CD4-positive, CD25-positive, alpha-beta regulatory T cell (primary cell): Measurements from ENCODE around the gene AP5Z1. TPM values are rescaled to one million over a fixed set of nuclear protein-coding genes. Genes with fewer than 3 reads are reported as not detected.
A peak's percentile ranks its signal among the peaks of the same experiment; 100 is the strongest.

Experiments
- ATAC-seq, 2 donors: fragments of 150-1000 bp; cut with Tn5 transposase; one replicate each; pipeline ENCODE4 v1.10.0; 2021; ENCODE audit warnings: low read depth in 2 of 2, moderate number of reproducible peaks in 2 of 2, moderate library complexity in 1 of 2
- DNase-seq, 3 donors: peaks; one replicate each; pipeline versions ENCODE4 v3.0.0 to v3.0.0-alpha.2; 2012 to 2022; ENCODE audit warnings: mixed read lengths in 1 of 3
- H3K27ac ChIP-seq: one replicate; pipeline ENCODE4 v1.7.0; 2013; ENCODE audit warnings: mild to moderate bottlenecking, low read length; ENCODE audit not compliant: insufficient read depth, poor library complexity, severe bottlenecking
- H3K27me3 ChIP-seq: one replicate; pipeline ENCODE4 v1.7.0; 2013; ENCODE audit warnings: low read length; ENCODE audit not compliant: control insufficient read depth, insufficient read depth
- H3K36me3 ChIP-seq: one replicate; pipeline ENCODE4 v1.7.0; 2013; ENCODE audit warnings: mild to moderate bottlenecking, low read length, moderate library complexity; ENCODE audit not compliant: control insufficient read depth, insufficient read depth
- H3K4me1 ChIP-seq: 2 replicates; pipeline ENCODE4 v1.7.0; 2013; ENCODE audit warnings: mild to moderate bottlenecking, low read length; ENCODE audit not compliant: insufficient read depth, control insufficient read depth, poor library complexity, severe bottlenecking
- H3K4me3 ChIP-seq: one replicate; pipeline ENCODE4 v1.7.0; 2013; ENCODE audit warnings: low read depth, mild to moderate bottlenecking, low read length, moderate library complexity
- H3K9me3 ChIP-seq, 2 experiments: 1 replicate in 1 of 2; 2 replicates in 1 of 2; pipeline ENCODE4 v1.7.0; 2013; ENCODE audit warnings: low read length in 2 of 2, mild to moderate bottlenecking in 1 of 2, moderate library complexity in 1 of 2; ENCODE audit not compliant: control insufficient read depth in 2 of 2
- H3K27ac Mint-ChIP-seq, 3 donors: one replicate each; pipeline ENCODE4 v1.8.0; 2020 to 2022; ENCODE audit warnings: mild to moderate bottlenecking in 3 of 3, mixed read lengths in 3 of 3, moderate library complexity in 2 of 3
- H3K27me3 Mint-ChIP-seq: one replicate; pipeline ENCODE4 v1.8.0; 2022; ENCODE audit warnings: mild to moderate bottlenecking, mixed read lengths
- H3K36me3 Mint-ChIP-seq: one replicate; pipeline ENCODE4 v1.8.0; 2020; ENCODE audit warnings: mixed read lengths
- H3K4me1 Mint-ChIP-seq, 4 donors: one replicate each; pipeline ENCODE4 v1.8.0; 2020 to 2022; ENCODE audit warnings: mixed read lengths in 4 of 4, mild to moderate bottlenecking in 1 of 4
- H3K4me3 Mint-ChIP-seq, 4 donors: one replicate each; pipeline ENCODE4 v1.8.0; 2020 to 2022; ENCODE audit warnings: mild to moderate bottlenecking in 4 of 4, mixed read lengths in 4 of 4, moderate library complexity in 3 of 4
- H3K9me3 Mint-ChIP-seq, 7 donors: one replicate each; pipeline ENCODE4 v1.8.0; 2020 to 2022; ENCODE audit warnings: mixed read lengths in 7 of 7, mild to moderate bottlenecking in 3 of 7, moderate library complexity in 2 of 7
- polyA plus RNA-seq, 4 donors: library from polyadenylated mRNA; unstranded; fragments of 300-500 nt; fragmentation: Illumina TruSeq; gene quantifications; one replicate each; pipeline ENCODE4 v1.2.3, GENCODE V29; 2021
- total RNA-seq: library from RNA; stranded (reverse); gene quantifications from one replicate; pipeline ENCODE4 v1.2.3, GENCODE V29; 2022

The AP5Z1 gene
- total and polyA plus RNA-seq, 5 donors from 2014 or later, result 36.3 to 130 (median 47.1) TPM

DNA sequence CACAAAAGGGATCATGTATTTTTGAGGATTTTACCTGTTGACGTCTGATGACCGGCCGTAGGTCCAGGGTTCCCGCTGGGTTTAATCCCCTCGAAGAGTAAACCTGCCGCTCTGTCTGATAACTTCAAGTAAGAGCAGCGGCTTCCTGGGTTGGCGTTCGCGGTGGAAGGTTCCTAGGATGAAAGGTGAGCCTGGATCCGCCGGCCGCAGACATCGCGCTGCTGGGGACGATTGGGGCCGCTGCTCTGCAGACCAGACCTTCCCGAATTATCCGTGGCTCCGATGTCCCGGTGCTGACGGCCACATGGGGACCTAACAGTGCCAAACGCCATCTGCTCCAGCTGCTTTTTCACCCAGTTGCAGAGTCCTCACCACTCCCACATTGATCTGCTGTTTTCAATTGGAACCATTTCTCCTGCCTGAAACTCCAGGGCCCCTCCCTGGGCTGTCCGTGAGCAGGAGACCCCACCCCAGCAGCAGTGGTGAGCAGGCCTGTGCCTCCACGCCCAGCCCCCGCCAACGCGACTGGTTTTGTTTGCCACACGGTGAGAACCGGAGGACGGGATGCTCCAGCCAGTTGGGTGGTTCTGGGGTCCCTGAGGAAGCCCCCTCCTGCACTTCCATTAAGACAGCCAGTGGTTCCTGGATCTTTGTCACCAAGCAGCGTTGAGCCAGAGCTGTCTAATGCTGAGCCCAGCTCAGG is 12.2 kb upstream of the AP5Z1 start:
- no peak for ATAC-seq
- Mint-ChIP-seq H3K36me3 (peaks cover 22% of the 10 kb centered on the region), H3K9me3 (peaks cover 0 to 4% (median 0%) of the 10 kb centered on the region in 7 donors), H3K27me3 (no peaks in the 10 kb centered on the region), H3K4me3 (no peak overlapping the region), H3K27ac (no peak overlapping the region), H3K4me1 (peaks cover 0 to 2% (median 0%) of the 10 kb centered on the region in 4 donors)
- Histone ChIP-seq H3K27me3 (no peaks in the 10 kb centered on the region), H3K36me3 (peaks cover 48% of the 10 kb centered on the region), H3K9me3 (no peaks in the 10 kb centered on the region), H3K27ac (no peak overlapping the region), H3K4me1 (no peaks in the 10 kb centered on the region), H3K4me3 (no peak overlapping the region)
- no peak for DNase-seq

DNA sequence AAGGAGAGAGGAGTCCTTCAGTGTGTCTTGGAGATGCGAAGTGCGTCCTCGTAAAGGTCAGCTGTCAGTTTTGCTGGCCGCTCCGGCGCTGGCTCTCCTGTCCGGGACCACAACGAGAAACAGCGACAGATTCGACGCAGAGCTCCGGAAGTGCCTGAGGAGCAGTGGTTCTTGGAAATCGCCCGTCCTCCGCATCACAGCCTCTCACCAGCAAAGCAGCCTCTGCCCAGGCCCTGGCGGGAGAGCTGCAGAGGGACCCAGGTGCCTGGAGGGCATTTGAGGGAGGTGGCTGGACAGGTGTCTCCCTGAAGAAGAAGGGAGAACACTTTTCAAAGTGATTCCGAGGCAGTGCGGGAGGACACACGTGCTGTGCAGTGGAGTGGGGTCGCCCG is 11.6 kb upstream of the AP5Z1 start:
- H3K27ac Mint-ChIP-seq, result no peak overlapping the region
- peaks cover 0 to 2% (median 0%) of the 10 kb centered on the region in 4 donors for H3K4me1 Mint-ChIP-seq

DNA sequence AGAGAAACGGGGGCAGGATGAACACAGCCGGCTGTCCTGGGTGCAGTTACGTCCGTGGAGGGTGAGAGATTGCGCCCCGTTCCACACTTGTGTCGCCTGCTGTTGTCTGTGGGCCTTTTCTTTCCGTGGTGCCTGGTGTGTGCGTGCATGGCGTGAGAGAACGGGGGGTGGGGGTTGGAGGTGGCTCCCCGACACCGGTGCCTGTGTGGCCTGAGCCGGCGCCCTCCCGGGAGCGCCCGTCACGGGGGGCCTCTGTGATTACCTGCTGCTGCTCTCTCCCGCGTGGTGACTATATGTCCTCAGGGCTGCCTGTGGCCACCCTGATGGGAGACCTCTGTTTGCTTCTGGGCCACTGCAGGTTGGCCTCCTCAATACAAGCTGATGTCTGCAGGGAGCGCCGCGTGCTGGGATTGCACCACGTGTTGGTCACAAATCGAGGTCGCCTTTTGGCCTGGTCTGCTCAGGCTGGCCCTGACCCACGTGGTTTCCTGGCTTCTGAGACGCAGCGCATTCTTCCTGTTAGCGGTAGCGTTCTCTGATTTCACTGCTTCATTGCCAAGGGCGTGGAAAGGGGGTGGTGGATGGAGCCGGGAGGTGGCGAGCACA is 10.9 kb upstream of the AP5Z1 start:
- no peak overlapping the region for H3K27ac ChIP-seq
- no peaks in the 10 kb centered on the region for H3K9me3 ChIP-seq
- peaks cover 40% of the 10 kb centered on the region for H3K36me3 ChIP-seq
- no peaks in the 10 kb centered on the region for H3K27me3 ChIP-seq
- H3K4me3 ChIP-seq, result no peak overlapping the region
- H3K27me3 Mint-ChIP-seq, result no peaks in the 10 kb centered on the region
- peaks cover 0 to 2% (median 0%) of the 10 kb centered on the region in 4 donors for H3K4me1 Mint-ChIP-seq
- peaks cover 20% of the 10 kb centered on the region for H3K36me3 Mint-ChIP-seq
- no peak for DNase-seq
- no peak overlapping the region for H3K27ac Mint-ChIP-seq
- no peak for ATAC-seq
- no peaks in the 10 kb centered on the region for H3K4me1 ChIP-seq
- H3K9me3 Mint-ChIP-seq, result peaks cover 0 to 4% (median 0%) of the 10 kb centered on the region in 7 donors
- peak overlapping the region in 1 of 4 donors; percentile 44 for H3K4me3 Mint-ChIP-seq

More for the DNA sequence above, 11.6 kb upstream of the AP5Z1 start:
- DNase-seq (no peak), ATAC-seq (no peak)
- Histone ChIP-seq H3K9me3 (no peaks in the 10 kb centered on the region), H3K36me3 (peaks cover 43% of the 10 kb centered on the region), H3K27ac (no peak overlapping the region), H3K4me3 (no peak overlapping the region), H3K27me3 (no peaks in the 10 kb centered on the region), H3K4me1 (no peaks in the 10 kb centered on the region)
- peaks cover 20% of the 10 kb centered on the region for H3K36me3 Mint-ChIP-seq
- H3K9me3 Mint-ChIP-seq, result peaks cover 0 to 4% (median 0%) of the 10 kb centered on the region in 7 donors
- H3K4me3 Mint-ChIP-seq, result no peak overlapping the region
- H3K27me3 Mint-ChIP-seq, result no peaks in the 10 kb centered on the region

DNA sequence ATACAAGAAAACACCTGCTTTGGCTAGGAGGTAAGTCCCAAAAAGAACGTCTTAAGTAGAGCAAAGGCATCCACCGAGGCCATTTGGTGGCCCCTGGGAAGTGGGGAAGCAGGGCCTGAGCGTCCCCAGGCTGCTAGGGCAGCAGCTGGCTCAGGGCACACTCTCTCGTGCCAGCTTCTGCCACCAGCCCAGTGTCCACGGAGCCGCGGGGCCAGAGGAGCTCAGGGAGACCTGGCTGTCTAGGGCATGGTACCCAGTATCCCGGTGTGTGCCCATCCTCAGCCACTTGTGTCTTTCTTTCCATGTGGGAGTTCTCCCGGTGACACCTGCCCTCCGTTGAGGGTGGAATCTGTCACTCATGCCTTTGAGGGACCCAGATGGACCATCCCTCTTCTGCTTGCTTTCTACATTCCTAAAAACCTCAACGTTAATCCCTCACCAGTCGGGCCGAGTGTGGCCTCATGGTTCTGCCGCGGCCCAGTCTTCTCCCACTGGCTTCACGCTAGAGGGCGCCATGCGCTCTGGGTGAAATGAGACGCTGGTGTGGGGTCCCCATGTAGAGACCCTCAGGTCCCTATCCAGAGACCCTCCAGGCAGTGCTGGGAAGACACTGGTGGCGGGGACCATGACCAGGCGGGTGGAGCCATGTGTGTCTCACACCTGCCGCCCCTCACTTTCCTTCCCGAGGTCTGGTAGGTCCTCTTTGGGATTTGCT is 9.5 kb upstream of the AP5Z1 start:
- Mint-ChIP-seq H3K27ac (no peak overlapping the region), H3K4me3 (no peak overlapping the region), H3K27me3 (no peaks in the 10 kb centered on the region), H3K9me3 (peaks cover 0 to 4% (median 0%) of the 10 kb centered on the region in 7 donors), H3K4me1 (peaks cover 0 to 2% (median under 1%) of the 10 kb centered on the region in 4 donors), H3K36me3 (peaks cover 11% of the 10 kb centered on the region)
- Histone ChIP-seq H3K27me3 (no peaks in the 10 kb centered on the region), H3K27ac (no peak overlapping the region), H3K9me3 (no peaks in the 10 kb centered on the region), H3K4me3 (no peak overlapping the region), H3K4me1 (no peaks in the 10 kb centered on the region), H3K36me3 (peaks cover 31% of the 10 kb centered on the region)
- no peak for ATAC-seq
- no peak for DNase-seq

DNA sequence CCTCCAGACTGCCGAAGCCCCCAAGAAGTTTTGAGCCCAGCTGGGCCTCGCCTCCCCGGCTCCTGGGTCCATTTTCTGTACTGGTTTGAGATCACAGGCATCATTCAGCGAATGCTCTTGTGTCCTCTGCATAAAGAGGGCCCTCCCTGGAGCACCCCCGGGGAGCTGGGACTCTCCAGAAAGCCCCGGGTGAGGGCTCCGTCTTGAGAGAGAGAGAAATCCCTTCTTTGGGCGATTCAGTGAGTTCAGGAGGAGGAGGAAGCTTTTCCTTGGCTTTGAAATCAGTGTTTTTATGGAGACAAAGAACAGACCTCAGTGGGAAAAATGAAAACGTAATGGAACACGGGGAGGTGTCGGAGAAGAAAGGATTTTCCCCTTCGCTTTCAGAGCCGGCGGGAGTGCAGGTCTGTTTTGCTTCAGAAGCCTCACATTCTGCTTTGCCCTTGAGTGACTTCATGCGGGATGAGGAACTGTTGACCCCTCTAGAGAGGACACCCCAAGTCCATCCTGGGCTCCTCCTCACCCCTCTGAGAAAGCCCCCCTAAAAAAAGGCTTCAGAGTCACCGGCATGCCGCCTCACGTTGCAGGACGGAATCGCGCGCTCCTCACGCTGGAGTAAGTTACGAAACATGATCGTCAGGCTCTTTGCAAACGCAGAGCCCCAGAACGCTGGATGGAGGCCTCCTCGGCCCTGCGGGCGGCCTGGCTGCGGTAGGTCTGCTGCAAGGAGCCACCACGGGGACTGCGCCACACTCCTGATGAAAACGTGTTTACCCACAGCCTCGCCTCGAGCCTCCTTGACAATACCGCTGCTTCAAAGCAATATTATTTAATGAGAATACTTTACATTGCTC is 8.5 kb upstream of the AP5Z1 start:
- H3K4me1 Mint-ChIP-seq, result peaks cover 0 to 4% (median under 1%) of the 10 kb centered on the region in 4 donors
- peaks cover 4% of the 10 kb centered on the region for H3K36me3 Mint-ChIP-seq
- ATAC-seq (no peak), DNase-seq (no peak)
- peaks cover 0 to 4% (median 0%) of the 10 kb centered on the region in 7 donors for H3K9me3 Mint-ChIP-seq
- H3K27me3 Mint-ChIP-seq, result no peaks in the 10 kb centered on the region
- no peaks in the 10 kb centered on the region for H3K4me1 ChIP-seq
- no peaks in the 10 kb centered on the region for H3K27me3 ChIP-seq
- no peak overlapping the region for H3K4me3 Mint-ChIP-seq
- H3K4me3 ChIP-seq, result no peak overlapping the region
- H3K36me3 ChIP-seq, result peaks cover 22% of the 10 kb centered on the region
- no peaks in the 10 kb centered on the region for H3K9me3 ChIP-seq
- no peak overlapping the region for H3K27ac ChIP-seq
- no peak overlapping the region for H3K27ac Mint-ChIP-seq

DNA sequence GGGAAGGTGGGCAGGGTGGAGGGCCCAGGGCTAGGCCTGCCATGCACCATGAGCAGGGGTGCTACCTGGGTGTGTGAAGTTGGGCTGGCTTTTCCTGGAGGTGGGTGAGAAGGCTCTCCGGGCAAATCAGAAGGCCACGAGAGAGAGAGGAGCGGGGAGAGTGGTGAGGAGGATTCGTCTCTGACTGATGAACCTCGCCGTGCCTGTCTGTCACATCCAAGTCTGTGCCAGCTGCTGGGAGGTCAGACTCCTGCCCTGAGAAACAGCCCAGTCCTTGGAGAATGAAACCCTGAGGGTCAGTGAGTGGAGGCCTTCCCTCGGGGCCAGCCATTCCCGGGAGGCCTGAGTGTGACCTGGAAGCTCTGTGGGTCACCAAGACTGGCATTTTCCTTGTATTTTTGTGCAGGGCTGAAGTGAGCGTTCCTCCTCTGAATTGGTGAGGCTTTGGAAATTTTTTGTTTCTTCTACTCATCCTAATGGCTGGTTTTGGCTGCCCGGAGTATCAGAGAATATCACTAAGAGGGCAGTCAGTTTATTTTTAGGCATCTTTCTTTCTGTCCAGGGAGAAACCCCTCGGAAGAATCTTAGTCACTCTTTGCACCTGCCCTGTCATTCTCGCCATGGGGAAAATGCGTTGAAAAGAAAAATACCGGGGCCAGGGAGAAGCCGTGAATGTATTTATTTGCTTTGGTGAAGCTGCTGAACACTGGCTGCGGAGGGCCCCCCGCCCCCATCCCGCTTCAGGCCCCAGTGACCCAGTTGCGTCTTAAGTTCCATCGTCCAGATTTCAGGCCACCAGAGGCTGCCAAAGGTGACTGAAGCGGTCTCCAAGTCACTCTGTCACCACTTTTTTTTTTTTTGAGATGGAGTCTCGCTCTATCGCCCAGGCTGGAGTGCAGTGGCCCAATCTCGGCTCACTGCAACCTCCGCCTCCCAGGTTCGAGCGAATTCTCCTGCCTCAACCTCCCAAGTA is 6.5 kb upstream of the AP5Z1 start:
- no peak overlapping the region for H3K4me3 ChIP-seq
- H3K4me3 Mint-ChIP-seq, result no peak overlapping the region
- peak overlapping the region in 1 of 3 donors; percentile 32 for H3K27ac Mint-ChIP-seq
- H3K36me3 Mint-ChIP-seq, result no peaks in the 10 kb centered on the region
- H3K36me3 ChIP-seq, result peaks cover 6% of the 10 kb centered on the region
- H3K27me3 Mint-ChIP-seq, result no peaks in the 10 kb centered on the region
- no peaks in the 10 kb centered on the region for H3K9me3 ChIP-seq
- H3K27me3 ChIP-seq, result no peaks in the 10 kb centered on the region
- peaks cover 0 to 2% (median 0%) of the 10 kb centered on the region in 7 donors for H3K9me3 Mint-ChIP-seq
- no peak for ATAC-seq
- H3K4me1 Mint-ChIP-seq, result peaks cover 0 to 4% (median 2%) of the 10 kb centered on the region in 4 donors
- no peaks in the 10 kb centered on the region for H3K4me1 ChIP-seq
- DNase-seq, result no peak
- no peak overlapping the region for H3K27ac ChIP-seq
